ENCODE data around the gene PCYOX1L. TPM values are rescaled to one million over a fixed set of nuclear protein-coding genes. Genes with fewer than 3 reads are reported as not detected.
"Not testable (repeated sequence)": the region's sequence is repeated elsewhere in the genome, so short reads cannot be mapped to it uniquely, and the experiment has no call there.

Gene PCYOX1L
- total RNA-seq, 1 donor from 2014 or later = 2.0 TPM

GRCh38 chr5:149379177-149379761, 21.4 kb downstream of the PCYOX1L start, which contains the start of gene IL17B:
TSS of gene IL17B (minus strand) at chr5:149379292. CDS start at chr5:149379225, 67 bp downstream.
- DNase-seq (no peak), ATAC-seq (ENCODE audit: poor library complexity) (no peak)
- intact Hi-C loops (cut with DNase I) = no loop called here

GRCh38 chr5:149379818-149380374, 22.1 kb downstream of the PCYOX1L start:
- no peak for ATAC-seq (ENCODE audit: poor library complexity)
- intact Hi-C loops (cut with DNase I) = loop anchor here (5.0 kb wide), 1 partner anchor 182 kb away; no protein-coding TSS in a partner anchor
- no peak for DNase-seq

GRCh38 chr5:149380466-149381121, 22.7 kb downstream of the PCYOX1L start:
- intact Hi-C loops (cut with DNase I) = loop anchor here (5.0 kb wide), 1 partner anchor 182 kb away; no protein-coding TSS in a partner anchor
- no peak for ATAC-seq (ENCODE audit: poor library complexity)

GRCh38 chr5:149381261-149381985, 23.6 kb downstream of the PCYOX1L start:
- no peak for ATAC-seq (ENCODE audit: poor library complexity)
- no peak for DNase-seq
- intact Hi-C loops (cut with DNase I) = loop anchor here (5.0 kb wide), 1 partner anchor 181 kb away; no protein-coding TSS in a partner anchor

More at GRCh38 chr5:149380466-149381121, 22.7 kb downstream of the PCYOX1L start:
- no peak for DNase-seq

GRCh38 chr5:149381986-149382338, 24.1 kb downstream of the PCYOX1L start:
- peak; percentile 81 for ATAC-seq (ENCODE audit: poor library complexity)
- intact Hi-C loops (cut with DNase I) = loop anchor here (2.0 to 5.0 kb wide), 2 partner anchors 49 to 180 kb away; no protein-coding TSS in a partner anchor
- peak; percentile 87 for DNase-seq

- intact Hi-C loops (cut with DNase I) = loop anchor here (2.0 to 5.0 kb wide), 2 partner anchors 48 to 180 kb away; no protein-coding TSS in a partner anchor
- peak; percentile 0 for ATAC-seq (ENCODE audit: poor library complexity)
- DNase-seq = no peak
These were observed 24.8 kb downstream of the PCYOX1L start for GRCh38 chr5:149382517-149383220.

GRCh38 chr5:149383399-149383798, 25.6 kb downstream of the PCYOX1L start:
- ATAC-seq (ENCODE audit: poor library complexity) = peak; percentile 74
- intact Hi-C loops (cut with DNase I) = loop anchor here (2.0 to 5.0 kb wide), 2 partner anchors 47 to 179 kb away; no protein-coding TSS in a partner anchor
- peak; percentile 58 for DNase-seq

GRCh38 chr5:149386166-149386565, 28.3 kb downstream of the PCYOX1L start:
- DNase-seq (no peak), ATAC-seq (ENCODE audit: poor library complexity) (peak; percentile 4)
- intact Hi-C loops (cut with DNase I) = loop anchor here (5.0 kb wide), 1 partner anchor 36 kb away; no protein-coding TSS in a partner anchor

- DNase-seq (no peak), ATAC-seq (ENCODE audit: poor library complexity) (peak; percentile 3)
- intact Hi-C loops (cut with DNase I) = loop anchor here (5.0 kb wide), 1 partner anchor 35 kb away; no protein-coding TSS in a partner anchor
These were observed 29.3 kb downstream of the PCYOX1L start for GRCh38 chr5:149387081-149387631.

- intact Hi-C loops (cut with DNase I) = loop anchor here (5.0 kb wide), 1 partner anchor 34 kb away; no protein-coding TSS in a partner anchor
- ATAC-seq (ENCODE audit: poor library complexity) (peak; percentile 5), DNase-seq (no peak)
These were observed 30.1 kb downstream of the PCYOX1L start for GRCh38 chr5:149387982-149388381.

- ATAC-seq (ENCODE audit: poor library complexity) (no peak), DNase-seq (no peak)
- intact Hi-C loops (cut with DNase I) = loop anchor here (5.0 kb wide), 1 partner anchor 34 kb away; no protein-coding TSS in a partner anchor
These were observed 30.8 kb downstream of the PCYOX1L start for GRCh38 chr5:149388498-149389190.

- intact Hi-C loops (cut with DNase I) = loop anchor here (5.0 kb wide), 1 partner anchor 32 kb away; no protein-coding TSS in a partner anchor
- DNase-seq (no peak), ATAC-seq (ENCODE audit: poor library complexity) (no peak)
These were observed 32.0 kb downstream of the PCYOX1L start for GRCh38 chr5:149389552-149390495.

GRCh38 chr5:149391076-149391475, 33.2 kb downstream of the PCYOX1L start:
- intact Hi-C loops (cut with DNase I); DNase-seq; ATAC-seq (ENCODE audit: poor library complexity): not testable (repeated sequence)

- no peak for DNase-seq
- ATAC-seq (ENCODE audit: poor library complexity) = no peak
- intact Hi-C loops (cut with DNase I) = no loop called here
These were observed 33.7 kb downstream of the PCYOX1L start for GRCh38 chr5:149391524-149391923.

GRCh38 chr5:149392718-149393117, 34.9 kb downstream of the PCYOX1L start:
- DNase-seq = no peak
- ATAC-seq (ENCODE audit: poor library complexity) = no peak
- intact Hi-C loops (cut with DNase I) = no loop called here

GRCh38 chr5:149394996-149395395, 37.1 kb downstream of the PCYOX1L start:
- intact Hi-C loops (cut with DNase I); DNase-seq; ATAC-seq (ENCODE audit: poor library complexity): not testable (repeated sequence)
